AG04450 (cell line): Measurements from ENCODE around the gene SMIM32. TPM values are rescaled to one million over a fixed set of nuclear protein-coding genes. Genes with fewer than 3 reads are reported as not detected.

ENCODE experiments used
- polyA plus RNA-seq: library from polyadenylated mRNA; depleted of rRNA; stranded (reverse); fragments of >200 nt; gene quantifications from 2 replicates; pipeline ENCODE4 v1.2.3, GENCODE V29; 2011; rRNA removed

Gene SMIM32
- polyA plus RNA-seq, 1 experiment, result not detected

Other genes starting within 250 kb of the SMIM32 start
- gene LECT2, start 238.2 kb downstream of the SMIM32 start, polyA plus RNA-seq, result not detected in 2 replicates
- 2,219 and 2,576 TPM in 2 replicates for gene TGFBI, start 164.2 kb downstream of the SMIM32 start, polyA plus RNA-seq
- gene SMAD5, start 60.3 kb downstream of the SMIM32 start, polyA plus RNA-seq, result 66.1 and 98.3 TPM in 2 replicates
- not detected in 2 replicates for gene TRPC7, start 172.4 kb upstream of the SMIM32 start, polyA plus RNA-seq